GM18505 (cell line): Measurements from ENCODE around the gene BLMH.
A peak's percentile ranks its signal among the peaks of the same experiment; 100 is the strongest.

Source experiments
- ATAC-seq: cut with Tn5 transposase; IDR thresholded peaks from one replicate; pipeline ENCODE4 v1.9.1; 2021; ENCODE audit not compliant: unreplicated experiment
- POLR2A ChIP-seq: IDR thresholded peaks from 4 replicates; pipeline ENCODE4 v1.6.1; 2011; ENCODE audit warnings: borderline replicate concordance; ENCODE audit not compliant: insufficient read depth, insufficient read length; ENCODE audit errors: extremely low read depth

The BLMH gene

GRCh38 chr17:30224419-30224960, 67.3 kb downstream of the BLMH start:
- ATAC-seq, result no peak
- no peak for TF ChIP-seq POLR2A

- TF ChIP-seq POLR2A, result no peak
- ATAC-seq, result no peak
These were observed 69.0 kb downstream of the BLMH start for GRCh38 chr17:30222721-30223175.

- no peak for TF ChIP-seq POLR2A
- no peak for ATAC-seq
These were observed 69.5 kb downstream of the BLMH start for GRCh38 chr17:30222251-30222650.

GRCh38 chr17:30221346-30221745, 70.4 kb downstream of the BLMH start:
- no peak for TF ChIP-seq POLR2A
- ATAC-seq, result no peak

GRCh38 chr17:30220414-30220813, 71.3 kb downstream of the BLMH start:
- TF ChIP-seq POLR2A, result no peak
- ATAC-seq, result no peak

- ATAC-seq, result no peak
- TF ChIP-seq POLR2A, result no peak
These were observed 71.9 kb downstream of the BLMH start for GRCh38 chr17:30219833-30220232.

- no peak for TF ChIP-seq POLR2A
- no peak for ATAC-seq
These were observed 72.4 kb downstream of the BLMH start for GRCh38 chr17:30219315-30219714.

- no peak for ATAC-seq
These were observed 72.9 kb downstream of the BLMH start for GRCh38 chr17:30218799-30219198.

GRCh38 chr17:30217746-30218245, 73.9 kb downstream of the BLMH start:
- no peak for ATAC-seq
- TF ChIP-seq POLR2A, result no peak

More at GRCh38 chr17:30218799-30219198, 72.9 kb downstream of the BLMH start:
- no peak for TF ChIP-seq POLR2A

- ATAC-seq, result no peak
- TF ChIP-seq POLR2A, result no peak
These were observed 74.7 kb downstream of the BLMH start for GRCh38 chr17:30217054-30217453.

- peak; percentile 69 for ATAC-seq
These were observed 79.0 kb downstream of the BLMH start for GRCh38 chr17:30212750-30213149.

GRCh38 chr17:30211371-30211770, 80.4 kb downstream of the BLMH start:
- no peak for TF ChIP-seq POLR2A
- no peak for ATAC-seq

More at GRCh38 chr17:30212750-30213149, 79.0 kb downstream of the BLMH start:
- peak; percentile 36 for TF ChIP-seq POLR2A

- TF ChIP-seq POLR2A, result no peak
- no peak for ATAC-seq
These were observed 80.8 kb downstream of the BLMH start for GRCh38 chr17:30210901-30211300.

GRCh38 chr17:30210366-30210765, 81.4 kb downstream of the BLMH start:
- ATAC-seq, result no peak
- no peak for TF ChIP-seq POLR2A
